ENCODE results near the gene MDFI.

The MDFI gene

DNA sequence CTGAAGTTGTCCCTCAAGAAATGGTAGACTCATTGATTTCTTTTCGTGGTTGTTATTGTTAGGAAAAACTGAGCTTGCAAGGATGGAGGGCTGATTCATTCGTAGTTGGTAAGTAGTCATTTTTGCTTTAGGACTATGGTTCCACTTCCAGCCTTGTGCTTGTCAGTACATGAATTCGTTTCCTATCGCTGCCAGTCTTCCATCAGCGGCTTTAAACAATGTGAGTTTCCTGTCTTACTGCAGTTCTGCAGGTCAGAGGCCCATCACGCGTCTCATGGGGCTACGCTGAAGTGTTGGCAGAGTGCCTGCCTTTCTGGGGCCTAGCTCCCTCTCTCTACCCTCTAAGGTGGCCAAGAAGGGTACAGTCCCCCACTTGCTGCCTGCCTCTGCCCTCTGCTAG is 11.4 kb upstream of the MDFI start:
- TF ChIP-seq, protein P1, sequence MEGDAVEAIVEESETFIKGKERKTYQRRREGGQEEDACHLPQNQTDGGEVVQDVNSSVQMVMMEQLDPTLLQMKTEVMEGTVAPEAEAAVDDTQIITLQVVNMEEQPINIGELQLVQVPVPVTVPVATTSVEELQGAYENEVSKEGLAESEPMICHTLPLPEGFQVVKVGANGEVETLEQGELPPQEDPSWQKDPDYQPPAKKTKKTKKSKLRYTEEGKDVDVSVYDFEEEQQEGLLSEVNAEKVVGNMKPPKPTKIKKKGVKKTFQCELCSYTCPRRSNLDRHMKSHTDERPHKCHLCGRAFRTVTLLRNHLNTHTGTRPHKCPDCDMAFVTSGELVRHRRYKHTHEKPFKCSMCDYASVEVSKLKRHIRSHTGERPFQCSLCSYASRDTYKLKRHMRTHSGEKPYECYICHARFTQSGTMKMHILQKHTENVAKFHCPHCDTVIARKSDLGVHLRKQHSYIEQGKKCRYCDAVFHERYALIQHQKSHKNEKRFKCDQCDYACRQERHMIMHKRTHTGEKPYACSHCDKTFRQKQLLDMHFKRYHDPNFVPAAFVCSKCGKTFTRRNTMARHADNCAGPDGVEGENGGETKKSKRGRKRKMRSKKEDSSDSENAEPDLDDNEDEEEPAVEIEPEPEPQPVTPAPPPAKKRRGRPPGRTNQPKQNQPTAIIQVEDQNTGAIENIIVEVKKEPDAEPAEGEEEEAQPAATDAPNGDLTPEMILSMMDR (IDR thresholded peaks at IDR 0.05; ENCODE audit: borderline replicate concordance, control extremely low read depth, extremely low read depth, insufficient read depth, missing control alignments) = no peak
- in situ Hi-C loops (cut with MboI; ENCODE audit: low sequenced_read_pairs, unreplicated experiment) = no loop called here
- DNase-seq (ENCODE audit: low spot score) = no peak

DNA sequence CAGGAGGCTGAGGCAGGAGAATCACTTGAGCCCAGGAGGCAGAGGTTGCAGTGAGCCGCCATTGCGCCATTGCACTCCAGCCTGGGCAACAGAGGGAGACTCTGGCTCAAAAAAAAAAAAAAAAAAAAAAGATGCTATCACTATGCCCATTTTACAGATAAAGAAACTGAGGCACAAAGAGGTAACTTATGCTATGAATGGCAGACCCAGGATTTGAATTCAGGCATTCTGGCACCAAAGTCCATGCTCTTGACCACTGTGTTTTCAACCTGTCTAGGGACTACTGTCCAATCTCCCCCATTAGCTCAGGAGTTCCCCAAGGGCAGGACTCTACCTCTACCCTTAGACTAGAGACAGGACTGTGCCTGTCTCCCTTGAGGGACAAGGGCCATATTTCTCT is 9.1 kb upstream of the MDFI start:
- no peak for DNase-seq (ENCODE audit: low spot score)
- in situ Hi-C loops (cut with MboI; ENCODE audit: low sequenced_read_pairs, unreplicated experiment) = no loop called here
- TF ChIP-seq, protein P1 (IDR thresholded peaks at IDR 0.05; ENCODE audit: borderline replicate concordance, control extremely low read depth, extremely low read depth, insufficient read depth, missing control alignments) = no peak

- TF ChIP-seq, protein P1 (IDR thresholded peaks at IDR 0.05; ENCODE audit: borderline replicate concordance, control extremely low read depth, extremely low read depth, insufficient read depth, missing control alignments) = no peak
- in situ Hi-C loops (cut with MboI; ENCODE audit: low sequenced_read_pairs, unreplicated experiment) = no loop called here
- no peak for DNase-seq (ENCODE audit: low spot score)
These were observed 8.2 kb upstream of the MDFI start for GRCh38 chr6:41630069-41630468.

GRCh38 chr6:41630946-41631345 is 7.3 kb upstream of the MDFI start:
- DNase-seq (ENCODE audit: low spot score) = no peak
- TF ChIP-seq, protein P1 (IDR thresholded peaks at IDR 0.05; ENCODE audit: borderline replicate concordance, control extremely low read depth, extremely low read depth, insufficient read depth, missing control alignments) = no peak
- in situ Hi-C loops (cut with MboI; ENCODE audit: low sequenced_read_pairs, unreplicated experiment) = no loop called here

- no peak for DNase-seq (ENCODE audit: low spot score)
- TF ChIP-seq, protein P1 (IDR thresholded peaks at IDR 0.05; ENCODE audit: borderline replicate concordance, control extremely low read depth, extremely low read depth, insufficient read depth, missing control alignments) = no peak
- in situ Hi-C loops (cut with MboI; ENCODE audit: low sequenced_read_pairs, unreplicated experiment) = no loop called here
These were observed 5.1 kb upstream of the MDFI start for GRCh38 chr6:41633056-41633634.

DNA sequence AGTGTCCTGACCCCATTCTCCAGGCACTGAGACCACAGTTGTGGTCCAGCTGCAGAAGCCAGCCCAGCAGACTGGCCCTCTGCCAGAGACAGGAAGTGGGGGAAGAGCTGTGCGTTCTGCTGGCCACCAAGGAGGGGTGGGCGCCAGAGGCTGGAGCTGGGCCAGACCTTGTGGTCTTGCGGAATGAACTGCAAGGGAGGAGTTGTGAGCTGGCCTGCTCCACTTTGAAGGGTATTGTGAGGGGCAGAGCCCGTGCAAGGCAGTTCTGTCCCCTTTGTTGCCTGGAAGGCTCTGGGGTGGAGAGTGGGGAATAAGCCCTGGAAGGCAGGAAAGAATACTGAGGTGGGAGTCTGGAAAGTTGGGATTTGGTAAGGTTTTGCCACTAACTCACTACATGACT is 3.6 kb upstream of the MDFI start:
- in situ Hi-C loops (cut with MboI; ENCODE audit: low sequenced_read_pairs, unreplicated experiment) = no loop called here
- TF ChIP-seq, protein P1 (IDR thresholded peaks at IDR 0.05; ENCODE audit: borderline replicate concordance, control extremely low read depth, extremely low read depth, insufficient read depth, missing control alignments) = no peak
- no peak for DNase-seq (ENCODE audit: low spot score)
